ENCODE data around the gene PSMC1. TPM values are rescaled to one million over a fixed set of nuclear protein-coding genes. Genes with fewer than 3 reads are reported as not detected.

Gene PSMC1
- total RNA-seq, 1 donor from 2014 or later, result 68.5 TPM

GRCh38 chr14:90276646-90277367 lies 20.5 kb downstream of the PSMC1 start:
- peak; percentile 6 for ATAC-seq

GRCh38 chr14:90277581-90278198 lies 21.3 kb downstream of the PSMC1 start:
- no peak for ATAC-seq

- no peak for ATAC-seq
These were observed 22.1 kb downstream of the PSMC1 start for GRCh38 chr14:90278199-90279175.

- ATAC-seq, result no peak
These were observed 23.7 kb downstream of the PSMC1 start for GRCh38 chr14:90280096-90280495.

- no peak for ATAC-seq
These were observed 24.9 kb downstream of the PSMC1 start for GRCh38 chr14:90281261-90281660.

GRCh38 chr14:90281756-90282155 lies 25.4 kb downstream of the PSMC1 start:
- ATAC-seq, result no peak

- ATAC-seq, result no peak
These were observed 31.4 kb downstream of the PSMC1 start for GRCh38 chr14:90287791-90288190.

- no peak for ATAC-seq
These were observed 32.5 kb downstream of the PSMC1 start for GRCh38 chr14:90288651-90289355.

- ATAC-seq, result no peak
These were observed 34.1 kb downstream of the PSMC1 start for GRCh38 chr14:90290337-90291011.

- ATAC-seq, result no peak
These were observed 35.3 kb downstream of the PSMC1 start for GRCh38 chr14:90291699-90292098.

GRCh38 chr14:90293766-90294730 lies 37.7 kb downstream of the PSMC1 start:
- no peak for ATAC-seq

- ATAC-seq, result no peak
These were observed 38.5 kb downstream of the PSMC1 start for GRCh38 chr14:90294872-90295271.

- ATAC-seq, result no peak
These were observed 39.6 kb downstream of the PSMC1 start for GRCh38 chr14:90295870-90296516.

GRCh38 chr14:90296641-90297040 lies 40.3 kb downstream of the PSMC1 start:
- ATAC-seq, result no peak

GRCh38 chr14:90297876-90298629 lies 41.7 kb downstream of the PSMC1 start:
- no peak for ATAC-seq

- peak; percentile 40 for ATAC-seq
These were observed 43.1 kb downstream of the PSMC1 start for GRCh38 chr14:90299408-90299807.

GRCh38 chr14:90300611-90301047 lies 44.3 kb downstream of the PSMC1 start:
- ATAC-seq, result no peak

GRCh38 chr14:90301122-90301521 lies 44.8 kb downstream of the PSMC1 start:
- ATAC-seq, result no peak

GRCh38 chr14:90301668-90302090 lies 45.3 kb downstream of the PSMC1 start:
- peak; percentile 69 for ATAC-seq
